ENCODE measurements around the gene SEMA3B.

The SEMA3B gene

DNA sequence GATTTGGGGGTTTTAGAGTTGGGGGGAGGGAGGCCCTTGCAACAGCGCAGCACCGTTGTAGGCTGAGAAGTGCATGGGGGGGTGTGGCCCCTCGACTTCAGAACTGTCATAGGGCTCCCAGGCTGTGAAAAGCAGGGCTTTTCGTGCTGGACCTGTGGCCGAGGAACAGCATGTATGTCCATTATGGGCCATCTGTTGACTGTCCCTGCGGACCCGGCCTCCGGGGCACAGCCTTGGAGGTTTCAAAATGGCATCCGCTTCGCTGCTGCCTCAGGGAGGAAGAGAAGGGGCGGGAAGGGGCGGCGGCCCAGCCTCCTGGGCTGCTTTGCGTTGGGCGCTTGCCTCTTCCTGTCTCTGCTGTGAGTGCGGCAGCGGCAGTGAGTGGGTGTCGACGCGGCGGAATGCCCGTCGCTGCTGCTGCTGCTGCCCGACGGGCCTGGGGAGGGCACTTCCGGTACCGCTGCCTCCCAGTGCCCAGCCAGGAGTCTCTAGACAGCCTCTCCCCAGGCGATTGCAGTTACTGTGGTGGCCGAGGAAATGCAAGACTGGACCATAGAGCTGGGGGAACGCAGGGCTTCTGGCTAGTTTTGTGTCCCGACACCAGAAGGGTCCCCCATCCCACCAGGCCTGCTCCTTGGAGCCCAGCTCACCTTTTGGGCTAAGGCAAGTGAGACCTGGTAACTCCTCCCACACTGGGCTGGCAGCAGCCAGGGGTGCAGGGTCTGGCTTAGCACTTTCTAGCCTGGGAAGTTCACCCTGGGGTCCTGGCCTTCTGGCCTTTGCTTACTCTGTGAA, 31.0 kb upstream of the SEMA3B start (continued):
- TF ChIP-seq, protein P1, sequence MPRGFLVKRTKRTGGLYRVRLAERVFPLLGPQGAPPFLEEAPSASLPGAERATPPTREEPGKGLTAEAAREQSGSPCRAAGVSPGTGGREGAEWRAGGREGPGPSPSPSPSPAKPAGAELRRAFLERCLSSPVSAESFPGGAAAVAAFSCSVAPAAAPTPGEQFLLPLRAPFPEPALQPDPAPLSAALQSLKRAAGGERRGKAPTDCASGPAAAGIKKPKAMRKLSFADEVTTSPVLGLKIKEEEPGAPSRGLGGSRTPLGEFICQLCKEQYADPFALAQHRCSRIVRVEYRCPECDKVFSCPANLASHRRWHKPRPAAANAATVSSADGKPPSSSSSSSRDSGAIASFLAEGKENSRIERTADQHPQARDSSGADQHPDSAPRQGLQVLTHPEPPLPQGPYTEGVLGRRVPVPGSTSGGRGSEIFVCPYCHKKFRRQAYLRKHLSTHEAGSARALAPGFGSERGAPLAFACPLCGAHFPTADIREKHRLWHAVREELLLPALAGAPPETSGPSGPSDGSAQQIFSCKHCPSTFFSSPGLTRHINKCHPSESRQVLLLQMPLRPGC (tag by site-specific recombination; IDR thresholded peaks at IDR 0.05) = no peak
- no peak for TF ChIP-seq ZNF623 (tag by site-specific recombination; IDR thresholded peaks at IDR 0.05)
- no peak for TF ChIP-seq ZNF529 (tag by site-specific recombination; IDR thresholded peaks at IDR 0.05; ENCODE audit: insufficient replicate concordance)
- TF ChIP-seq ZNF677 (tag by site-specific recombination; IDR thresholded peaks at IDR 0.05) = no peak
- TF ChIP-seq ZNF843 (tag by site-specific recombination; IDR thresholded peaks at IDR 0.05) = no peak
- TF ChIP-seq KLF9 (tag by site-specific recombination; IDR thresholded peaks at IDR 0.05; ENCODE audit: low read depth) = peak; percentile 65
- TF ChIP-seq, protein P2, sequence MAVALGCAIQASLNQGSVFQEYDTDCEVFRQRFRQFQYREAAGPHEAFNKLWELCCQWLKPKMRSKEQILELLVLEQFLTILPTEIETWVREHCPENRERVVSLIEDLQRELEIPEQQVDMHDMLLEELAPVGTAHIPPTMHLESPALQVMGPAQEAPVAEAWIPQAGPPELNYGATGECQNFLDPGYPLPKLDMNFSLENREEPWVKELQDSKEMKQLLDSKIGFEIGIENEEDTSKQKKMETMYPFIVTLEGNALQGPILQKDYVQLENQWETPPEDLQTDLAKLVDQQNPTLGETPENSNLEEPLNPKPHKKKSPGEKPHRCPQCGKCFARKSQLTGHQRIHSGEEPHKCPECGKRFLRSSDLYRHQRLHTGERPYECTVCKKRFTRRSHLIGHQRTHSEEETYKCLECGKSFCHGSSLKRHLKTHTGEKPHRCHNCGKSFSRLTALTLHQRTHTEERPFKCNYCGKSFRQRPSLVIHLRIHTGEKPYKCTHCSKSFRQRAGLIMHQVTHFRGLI (tag by site-specific recombination; IDR thresholded peaks at IDR 0.05) = peak; percentile 87
- TF ChIP-seq ZNF510 (tag by site-specific recombination; IDR thresholded peaks at IDR 0.05; ENCODE audit: insufficient replicate concordance) = no peak
- no peak for TF ChIP-seq ZSCAN16 (tag by site-specific recombination; IDR thresholded peaks at IDR 0.05)
- no peak for TF ChIP-seq ZNF776 (tag by site-specific recombination; IDR thresholded peaks at IDR 0.05; ENCODE audit: borderline replicate concordance)
- TF ChIP-seq, protein P3, sequence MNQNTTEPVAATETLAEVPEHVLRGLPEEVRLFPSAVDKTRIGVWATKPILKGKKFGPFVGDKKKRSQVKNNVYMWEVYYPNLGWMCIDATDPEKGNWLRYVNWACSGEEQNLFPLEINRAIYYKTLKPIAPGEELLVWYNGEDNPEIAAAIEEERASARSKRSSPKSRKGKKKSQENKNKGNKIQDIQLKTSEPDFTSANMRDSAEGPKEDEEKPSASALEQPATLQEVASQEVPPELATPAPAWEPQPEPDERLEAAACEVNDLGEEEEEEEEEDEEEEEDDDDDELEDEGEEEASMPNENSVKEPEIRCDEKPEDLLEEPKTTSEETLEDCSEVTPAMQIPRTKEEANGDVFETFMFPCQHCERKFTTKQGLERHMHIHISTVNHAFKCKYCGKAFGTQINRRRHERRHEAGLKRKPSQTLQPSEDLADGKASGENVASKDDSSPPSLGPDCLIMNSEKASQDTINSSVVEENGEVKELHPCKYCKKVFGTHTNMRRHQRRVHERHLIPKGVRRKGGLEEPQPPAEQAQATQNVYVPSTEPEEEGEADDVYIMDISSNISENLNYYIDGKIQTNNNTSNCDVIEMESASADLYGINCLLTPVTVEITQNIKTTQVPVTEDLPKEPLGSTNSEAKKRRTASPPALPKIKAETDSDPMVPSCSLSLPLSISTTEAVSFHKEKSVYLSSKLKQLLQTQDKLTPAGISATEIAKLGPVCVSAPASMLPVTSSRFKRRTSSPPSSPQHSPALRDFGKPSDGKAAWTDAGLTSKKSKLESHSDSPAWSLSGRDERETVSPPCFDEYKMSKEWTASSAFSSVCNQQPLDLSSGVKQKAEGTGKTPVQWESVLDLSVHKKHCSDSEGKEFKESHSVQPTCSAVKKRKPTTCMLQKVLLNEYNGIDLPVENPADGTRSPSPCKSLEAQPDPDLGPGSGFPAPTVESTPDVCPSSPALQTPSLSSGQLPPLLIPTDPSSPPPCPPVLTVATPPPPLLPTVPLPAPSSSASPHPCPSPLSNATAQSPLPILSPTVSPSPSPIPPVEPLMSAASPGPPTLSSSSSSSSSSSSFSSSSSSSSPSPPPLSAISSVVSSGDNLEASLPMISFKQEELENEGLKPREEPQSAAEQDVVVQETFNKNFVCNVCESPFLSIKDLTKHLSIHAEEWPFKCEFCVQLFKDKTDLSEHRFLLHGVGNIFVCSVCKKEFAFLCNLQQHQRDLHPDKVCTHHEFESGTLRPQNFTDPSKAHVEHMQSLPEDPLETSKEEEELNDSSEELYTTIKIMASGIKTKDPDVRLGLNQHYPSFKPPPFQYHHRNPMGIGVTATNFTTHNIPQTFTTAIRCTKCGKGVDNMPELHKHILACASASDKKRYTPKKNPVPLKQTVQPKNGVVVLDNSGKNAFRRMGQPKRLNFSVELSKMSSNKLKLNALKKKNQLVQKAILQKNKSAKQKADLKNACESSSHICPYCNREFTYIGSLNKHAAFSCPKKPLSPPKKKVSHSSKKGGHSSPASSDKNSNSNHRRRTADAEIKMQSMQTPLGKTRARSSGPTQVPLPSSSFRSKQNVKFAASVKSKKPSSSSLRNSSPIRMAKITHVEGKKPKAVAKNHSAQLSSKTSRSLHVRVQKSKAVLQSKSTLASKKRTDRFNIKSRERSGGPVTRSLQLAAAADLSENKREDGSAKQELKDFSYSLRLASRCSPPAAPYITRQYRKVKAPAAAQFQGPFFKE (tag by site-specific recombination; IDR thresholded peaks at IDR 0.05; ENCODE audit: borderline replicate concordance) = no peak
- TF ChIP-seq ZNF248 (tag by site-specific recombination; IDR thresholded peaks at IDR 0.05) = no peak
- no peak for TF ChIP-seq ZNF221 (tag by site-specific recombination; IDR thresholded peaks at IDR 0.05; ENCODE audit: borderline replicate concordance)
- TF ChIP-seq ZNF280D (tag by site-specific recombination; IDR thresholded peaks at IDR 0.05) = no peak
- no peak for TF ChIP-seq GLI4 (tag by site-specific recombination; IDR thresholded peaks at IDR 0.05)
- peak; percentile 42; the same call in 1 of the 2 replicates for TF ChIP-seq KLF1 (tag by site-specific recombination; IDR thresholded peaks at IDR 0.05)
- TF ChIP-seq, protein P4, sequence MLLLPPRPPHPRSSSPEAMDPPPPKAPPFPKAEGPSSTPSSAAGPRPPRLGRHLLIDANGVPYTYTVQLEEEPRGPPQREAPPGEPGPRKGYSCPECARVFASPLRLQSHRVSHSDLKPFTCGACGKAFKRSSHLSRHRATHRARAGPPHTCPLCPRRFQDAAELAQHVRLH (tag by site-specific recombination; IDR thresholded peaks at IDR 0.05) = no peak
- no peak for TF ChIP-seq ZNF354C (tag by site-specific recombination; IDR thresholded peaks at IDR 0.05; ENCODE audit: borderline replicate concordance, low read depth)
- peak; percentile 76 for TF ChIP-seq ZBTB11 (tag by site-specific recombination; conservative IDR thresholded peaks at IDR 0.05; ENCODE audit: low read depth)
- TF ChIP-seq WT1 (tag by site-specific recombination; IDR thresholded peaks at IDR 0.05) = no peak
